Measurements from ENCODE around the gene SSBP3. TPM values are rescaled to one million over a fixed set of nuclear protein-coding genes. Genes with fewer than 3 reads are reported as not detected.

The SSBP3 gene
- total RNA-seq, 4 donors from 2014 or later, result 32.0 to 70.2 (median 60.3) TPM

GRCh38 chr1:54335755-54336108, 70.5 kb downstream of the SSBP3 start:
- TF ChIP-seq EP300 (IDR thresholded peaks at IDR 0.05) (peak in 1 of 2 donors; percentile 84), POLR2A (IDR thresholded peaks at IDR 0.05) (no peak)
- TF ChIP-seq, protein P1, sequence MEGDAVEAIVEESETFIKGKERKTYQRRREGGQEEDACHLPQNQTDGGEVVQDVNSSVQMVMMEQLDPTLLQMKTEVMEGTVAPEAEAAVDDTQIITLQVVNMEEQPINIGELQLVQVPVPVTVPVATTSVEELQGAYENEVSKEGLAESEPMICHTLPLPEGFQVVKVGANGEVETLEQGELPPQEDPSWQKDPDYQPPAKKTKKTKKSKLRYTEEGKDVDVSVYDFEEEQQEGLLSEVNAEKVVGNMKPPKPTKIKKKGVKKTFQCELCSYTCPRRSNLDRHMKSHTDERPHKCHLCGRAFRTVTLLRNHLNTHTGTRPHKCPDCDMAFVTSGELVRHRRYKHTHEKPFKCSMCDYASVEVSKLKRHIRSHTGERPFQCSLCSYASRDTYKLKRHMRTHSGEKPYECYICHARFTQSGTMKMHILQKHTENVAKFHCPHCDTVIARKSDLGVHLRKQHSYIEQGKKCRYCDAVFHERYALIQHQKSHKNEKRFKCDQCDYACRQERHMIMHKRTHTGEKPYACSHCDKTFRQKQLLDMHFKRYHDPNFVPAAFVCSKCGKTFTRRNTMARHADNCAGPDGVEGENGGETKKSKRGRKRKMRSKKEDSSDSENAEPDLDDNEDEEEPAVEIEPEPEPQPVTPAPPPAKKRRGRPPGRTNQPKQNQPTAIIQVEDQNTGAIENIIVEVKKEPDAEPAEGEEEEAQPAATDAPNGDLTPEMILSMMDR (IDR thresholded peaks at IDR 0.05), result no peak
- no peaks in the 10 kb centered on the region for H3K27me3 ChIP-seq
- H3K27ac ChIP-seq, result peak overlapping the region; percentile 43 to 92 (median 78)
- H3K36me3 ChIP-seq, result no peaks in the 10 kb centered on the region
- 10 to 18% methylated on average over 7 of the region's 7 CpGs for WGBS, 2 donors
- no peaks in the 10 kb centered on the region for H3K9me3 ChIP-seq
- peak; percentile 54 to 73 for DNase-seq (ENCODE audit: low spot score in 2 of 2)
- peaks cover 2 to 69% (median 59%) of the 10 kb centered on the region in 4 donors for H3K4me1 ChIP-seq
- peak overlapping the region in 1 of 4 donors; percentile 31 for H3K4me3 ChIP-seq

GRCh38 chr1:54335011-54335754, 71.0 kb downstream of the SSBP3 start:
- peak overlapping the region; percentile 43 to 92 (median 78) for H3K27ac ChIP-seq
- no peaks in the 10 kb centered on the region for H3K36me3 ChIP-seq
- WGBS, 2 donors, result 23 to 29% methylated on average over 13 of the region's 13 CpGs
- no peaks in the 10 kb centered on the region for H3K9me3 ChIP-seq
- H3K4me3 ChIP-seq, result peak overlapping the region in 1 of 4 donors; percentile 31
- TF ChIP-seq, protein P1 (IDR thresholded peaks at IDR 0.05), result no peak
- TF ChIP-seq EP300 (IDR thresholded peaks at IDR 0.05) (no peak), POLR2A (IDR thresholded peaks at IDR 0.05) (no peak)
- peak in 1 of 2 donors; percentile 36 for DNase-seq (ENCODE audit: low spot score in 2 of 2)
- H3K4me1 ChIP-seq, result peaks cover 3 to 75% (median 64%) of the 10 kb centered on the region in 4 donors
- no peaks in the 10 kb centered on the region for H3K27me3 ChIP-seq

- peak overlapping the region; percentile 17 to 81 (median 48) for H3K27ac ChIP-seq
- 55 to 66% methylated on average over 20 to 21 of the region's 21 CpGs for WGBS, 2 donors
- H3K4me3 ChIP-seq, result no peak overlapping the region
- H3K36me3 ChIP-seq, result no peaks in the 10 kb centered on the region
- H3K4me1 ChIP-seq, result peaks cover 3 to 93% (median 75%) of the 10 kb centered on the region in 4 donors
- no peaks in the 10 kb centered on the region for H3K9me3 ChIP-seq
- DNase-seq (ENCODE audit: low spot score in 2 of 2), result peak in 1 of 2 donors; percentile 29
- no peaks in the 10 kb centered on the region for H3K27me3 ChIP-seq
- TF ChIP-seq POLR2A (IDR thresholded peaks at IDR 0.05) (no peak), EP300 (IDR thresholded peaks at IDR 0.05) (peak in 1 of 2 donors; percentile 53)
Measured at GRCh38 chr1:54332781-54333585, 73.2 kb downstream of the SSBP3 start.

GRCh38 chr1:54331843-54332463, 74.2 kb downstream of the SSBP3 start:
- Histone ChIP-seq H3K36me3 (no peaks in the 10 kb centered on the region), H3K4me3 (no peak overlapping the region), H3K27me3 (no peaks in the 10 kb centered on the region), H3K9me3 (no peaks in the 10 kb centered on the region), H3K4me1 (peaks cover 3 to 100% (median 86%) of the 10 kb centered on the region in 4 donors), H3K27ac (peak overlapping the region in 3 of 4 donors; percentile 26 to 81 (median 70))
- no peak for DNase-seq (ENCODE audit: low spot score in 2 of 2)
- 76 to 80% methylated on average over 3 of the region's 3 CpGs for WGBS, 2 donors
- TF ChIP-seq, protein P1 (IDR thresholded peaks at IDR 0.05), result no peak
- no peak for TF ChIP-seq POLR2A (IDR thresholded peaks at IDR 0.05)

DNA sequence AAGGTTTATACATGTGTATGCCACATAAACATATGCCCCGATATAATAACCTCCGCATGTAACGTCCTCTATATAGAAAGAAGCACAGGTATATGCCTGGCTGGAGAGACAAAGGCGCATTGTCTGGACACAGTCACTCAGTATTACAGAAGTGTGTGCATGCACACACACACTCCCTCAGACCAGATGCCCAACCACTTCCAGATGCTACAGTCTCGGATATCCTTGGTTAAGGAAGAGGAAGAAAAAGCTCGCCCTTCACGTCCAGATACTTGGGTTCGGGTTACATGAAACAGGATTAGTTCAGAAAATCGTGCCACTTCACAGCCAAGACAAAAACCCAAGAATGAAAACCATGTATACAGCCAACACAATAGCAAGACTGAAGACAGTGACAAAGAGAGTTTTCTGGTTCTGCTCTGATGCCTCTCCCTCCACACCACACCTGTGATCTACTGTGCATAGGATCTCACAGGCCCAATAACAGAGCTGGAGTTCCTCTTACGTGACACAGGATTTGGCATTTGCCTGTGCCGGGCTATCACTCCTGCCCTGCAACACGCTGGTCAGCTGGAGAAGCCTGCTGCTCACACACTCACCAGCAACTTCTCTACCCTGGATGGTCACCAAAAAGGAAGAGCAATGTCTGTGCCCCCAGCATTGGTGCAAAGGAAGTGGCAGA, 75.0 kb downstream of the SSBP3 start:
- TF ChIP-seq EP300 (IDR thresholded peaks at IDR 0.05) (no peak), POLR2A (IDR thresholded peaks at IDR 0.05) (no peak)
- TF ChIP-seq, protein P1 (IDR thresholded peaks at IDR 0.05), result no peak
- H3K4me3 ChIP-seq, result no peak overlapping the region
- no peaks in the 10 kb centered on the region for H3K27me3 ChIP-seq
- WGBS, 2 donors, result 54 to 67% methylated on average over 12 of the region's 12 CpGs
- H3K9me3 ChIP-seq, result no peaks in the 10 kb centered on the region
- H3K36me3 ChIP-seq, result no peaks in the 10 kb centered on the region
- H3K27ac ChIP-seq, result peak overlapping the region in 1 of 4 donors; percentile 81
- H3K4me1 ChIP-seq, result peaks cover 3 to 100% (median 89%) of the 10 kb centered on the region in 4 donors
- DNase-seq (ENCODE audit: low spot score in 2 of 2), result no peak

Data from tibial nerve (tissue), 4 donors.